Femur (tissue), 1 donor: ENCODE results near the gene EYA4.

Source experiments
- DNase-seq: peaks from one replicate; pipeline ENCODE4 v3.0.0-alpha.2; 2017

The EYA4 gene

GRCh38 chr6:133291671-133292070 is 50.5 kb downstream of the EYA4 start:
- no peak for DNase-seq

- no peak for DNase-seq
Observed at GRCh38 chr6:133297657-133298056, 56.5 kb downstream of the EYA4 start.

- DNase-seq, result no peak
Observed at GRCh38 chr6:133298335-133298734, 57.2 kb downstream of the EYA4 start.

GRCh38 chr6:133298801-133299200 is 57.6 kb downstream of the EYA4 start:
- no peak for DNase-seq

GRCh38 chr6:133300896-133301295 is 59.7 kb downstream of the EYA4 start:
- DNase-seq, result no peak

- no peak for DNase-seq
Observed at GRCh38 chr6:133301835-133302234, 60.7 kb downstream of the EYA4 start.

- DNase-seq, result no peak
Observed at GRCh38 chr6:133306931-133307330, 65.8 kb downstream of the EYA4 start.

- DNase-seq, result no peak
Observed at GRCh38 chr6:133309579-133309978, 68.4 kb downstream of the EYA4 start.

GRCh38 chr6:133312006-133312405 is 70.8 kb downstream of the EYA4 start:
- no peak for DNase-seq

- DNase-seq, result no peak
Observed at GRCh38 chr6:133313068-133313467, 71.9 kb downstream of the EYA4 start.

- DNase-seq, result peak; percentile 51
Observed at GRCh38 chr6:133314947-133315346, 73.8 kb downstream of the EYA4 start.

GRCh38 chr6:133315811-133316210 is 74.7 kb downstream of the EYA4 start:
- no peak for DNase-seq

- no peak for DNase-seq
Observed at GRCh38 chr6:133317704-133318103, 76.5 kb downstream of the EYA4 start.

- DNase-seq, result no peak
Observed at GRCh38 chr6:133326584-133326983, 85.4 kb downstream of the EYA4 start.

- DNase-seq, result no peak
Observed at GRCh38 chr6:133333852-133334251, 92.7 kb downstream of the EYA4 start.

GRCh38 chr6:133337308-133337707 is 96.2 kb downstream of the EYA4 start:
- no peak for DNase-seq

GRCh38 chr6:133339543-133340384 is 98.6 kb downstream of the EYA4 start:
- no peak for DNase-seq

- DNase-seq, result no peak
Observed at GRCh38 chr6:133340557-133340956, 99.4 kb downstream of the EYA4 start.

GRCh38 chr6:133341607-133342158 is 100.5 kb downstream of the EYA4 start:
- DNase-seq, result no peak

GRCh38 chr6:133343220-133343619 is 102.1 kb downstream of the EYA4 start:
- DNase-seq, result no peak

- DNase-seq, result no peak
Observed at GRCh38 chr6:133348846-133349245, 107.7 kb downstream of the EYA4 start.

GRCh38 chr6:133350928-133351327 is 109.8 kb downstream of the EYA4 start:
- no peak for DNase-seq

GRCh38 chr6:133352046-133352445 is 110.9 kb downstream of the EYA4 start:
- no peak for DNase-seq

GRCh38 chr6:133353061-133353460 is 111.9 kb downstream of the EYA4 start:
- no peak for DNase-seq

- DNase-seq, result no peak
Observed at GRCh38 chr6:133355922-133356321, 114.8 kb downstream of the EYA4 start.
